HepG2 (cell line): ENCODE data around the gene DTYMK. TPM values are rescaled to one million over a fixed set of nuclear protein-coding genes. Genes with fewer than 3 reads are reported as not detected.

Experiments used
- ARID2 ChIP-seq: sonication (generic); formaldehyde crosslinking; IDR thresholded peaks from 2 replicates; pipeline ENCODE4 v1.8.1; 2022; ENCODE audit warnings: mild to moderate bottlenecking, missing genetic modification reagents, borderline replicate concordance
- BCL3 ChIP-seq: sonication (generic); formaldehyde crosslinking; IDR thresholded peaks from 2 replicates; pipeline ENCODE4 v1.5.1; 2020; ENCODE audit warnings: mild to moderate bottlenecking, missing genetic modification reagents, moderate library complexity
- CREM ChIP-seq, 2 experiments: sonication (generic) in 1 of 2; formaldehyde crosslinking in 1 of 2; IDR thresholded peaks; 2 replicates each; pipeline versions ENCODE4 v1.4.0 to v1.6.1; 2016 to 2020; ENCODE audit warnings: antibody characterized with exemption in 1 of 2, mild to moderate bottlenecking in 1 of 2, missing genetic modification reagents in 1 of 2
- HIVEP1 ChIP-seq: sonication (generic); formaldehyde crosslinking; IDR thresholded peaks from 2 replicates; pipeline ENCODE4 v1.4.0; 2020; ENCODE audit warnings: mild to moderate bottlenecking, missing genetic modification reagents
- KAT8 ChIP-seq: IDR thresholded peaks from 2 replicates; pipeline ENCODE4 v1.6.1; 2016; ENCODE audit warnings: missing genetic modification reagents, missing compliant biosample characterization
- NFE2 ChIP-seq: sonication (generic); formaldehyde crosslinking; IDR thresholded peaks from 2 replicates; pipeline ENCODE4 v1.4.0; 2020; ENCODE audit warnings: missing genetic modification reagents
- POLR2AphosphoS5 ChIP-seq: IDR thresholded peaks from 2 replicates; pipeline ENCODE4 v1.6.1; 2012; ENCODE audit warnings: low read depth, low read length
- PPARG ChIP-seq: conservative IDR thresholded peaks from 2 replicates; pipeline ENCODE4 v1.6.1; 2016; ENCODE audit warnings: missing biosample characterization, missing genetic modification reagents
- PRPF4 ChIP-seq: fragments of 200-400 bp; formaldehyde crosslinking; IDR thresholded peaks from 2 replicates; pipeline ENCODE4 v1.6.1; 2016; ENCODE audit warnings: low read length, low read depth; ENCODE audit not compliant: poor library complexity, severe bottlenecking
- REL ChIP-seq: sonication (generic); formaldehyde crosslinking; conservative IDR thresholded peaks from 2 replicates; pipeline ENCODE4 v1.8.0; 2022; ENCODE audit warnings: mild to moderate bottlenecking, missing genetic modification reagents, moderate library complexity
- RFX3 ChIP-seq: IDR thresholded peaks from 2 replicates; pipeline ENCODE4 v1.6.1; 2016; ENCODE audit warnings: missing biosample characterization, missing genetic modification reagents
- SRF ChIP-seq: IDR thresholded peaks from 2 replicates; pipeline ENCODE4 v1.6.1; 2011; ENCODE audit warnings: mild to moderate bottlenecking, low read depth, low read length, moderate library complexity
- SUZ12 ChIP-seq: fragments of 150-350 bp; IDR thresholded peaks from 2 replicates; pipeline ENCODE4 v1.6.1; 2014; ENCODE audit warnings: low read depth, low read length
- TGIF2 ChIP-seq: IDR thresholded peaks from 2 replicates; pipeline ENCODE4 v1.6.1; 2016; ENCODE audit warnings: control low read depth, missing compliant biosample characterization
- ZBTB21 ChIP-seq: sonication (generic); formaldehyde crosslinking; IDR thresholded peaks from 2 replicates; pipeline ENCODE4 v1.4.0; 2020; ENCODE audit warnings: missing genetic modification reagents
- ZBTB34 ChIP-seq: sonication (generic); formaldehyde crosslinking; IDR thresholded peaks from 2 replicates; pipeline ENCODE4 v1.8.0; 2022; ENCODE audit warnings: mild to moderate bottlenecking, missing genetic modification reagents
- ZBTB7B ChIP-seq: sonication (generic); formaldehyde crosslinking; IDR thresholded peaks from 2 replicates; pipeline ENCODE4 v1.4.0; 2020; ENCODE audit warnings: missing genetic modification reagents
- ZNF280B ChIP-seq: sonication (generic); formaldehyde crosslinking; IDR thresholded peaks from 2 replicates; pipeline ENCODE4 v1.5.0; 2020; ENCODE audit warnings: missing genetic modification reagents, mild to moderate bottlenecking, borderline replicate concordance
- ZNF704 ChIP-seq: sonication (generic); formaldehyde crosslinking; IDR thresholded peaks from 2 replicates; pipeline ENCODE4 v1.8.1; 2023; ENCODE audit warnings: mild to moderate bottlenecking, inconsistent platforms, moderate library complexity, missing genetic modification reagents, borderline replicate concordance
- ZNF792 ChIP-seq: IDR thresholded peaks from 2 replicates; pipeline ENCODE4 v1.6.1; 2016
- polyA plus RNA-seq, 8 experiments: library from polyadenylated mRNA; depleted of rRNA in 3 of 8; stranded (reverse) in 7 of 8; unstranded in 1 of 8; fragments of >200 nt; fragmentation: Illumina TruSeq in 4 of 8; extraction: Trizol in 4 of 8; gene quantifications; 2 replicates each; pipeline versions ENCODE4 v1.2.1 to v1.2.3, GENCODE V29; 2011 to 2016; ENCODE audit warnings: low read depth in 4 of 8, missing spikeins in 1 of 8, mixed read lengths in 1 of 8; ENCODE audit not compliant: insufficient read depth in 1 of 8
- total RNA-seq, 5 experiments: library from RNA; depleted of rRNA; stranded (reverse); fragments of >200 nt; fragmentation: Illumina TruSeq; extraction: Trizol; gene quantifications; 2 replicates each; pipeline ENCODE4 v1.2.3, GENCODE V29; 2016; ENCODE audit warnings: low read depth in 1 of 5

Gene DTYMK
- total and polyA plus RNA-seq, 2 of the 13 experiments (the other 11 are each of a cell fraction or from before 2014, with no cell fraction given): 57.5 to 134 TPM

DNA sequence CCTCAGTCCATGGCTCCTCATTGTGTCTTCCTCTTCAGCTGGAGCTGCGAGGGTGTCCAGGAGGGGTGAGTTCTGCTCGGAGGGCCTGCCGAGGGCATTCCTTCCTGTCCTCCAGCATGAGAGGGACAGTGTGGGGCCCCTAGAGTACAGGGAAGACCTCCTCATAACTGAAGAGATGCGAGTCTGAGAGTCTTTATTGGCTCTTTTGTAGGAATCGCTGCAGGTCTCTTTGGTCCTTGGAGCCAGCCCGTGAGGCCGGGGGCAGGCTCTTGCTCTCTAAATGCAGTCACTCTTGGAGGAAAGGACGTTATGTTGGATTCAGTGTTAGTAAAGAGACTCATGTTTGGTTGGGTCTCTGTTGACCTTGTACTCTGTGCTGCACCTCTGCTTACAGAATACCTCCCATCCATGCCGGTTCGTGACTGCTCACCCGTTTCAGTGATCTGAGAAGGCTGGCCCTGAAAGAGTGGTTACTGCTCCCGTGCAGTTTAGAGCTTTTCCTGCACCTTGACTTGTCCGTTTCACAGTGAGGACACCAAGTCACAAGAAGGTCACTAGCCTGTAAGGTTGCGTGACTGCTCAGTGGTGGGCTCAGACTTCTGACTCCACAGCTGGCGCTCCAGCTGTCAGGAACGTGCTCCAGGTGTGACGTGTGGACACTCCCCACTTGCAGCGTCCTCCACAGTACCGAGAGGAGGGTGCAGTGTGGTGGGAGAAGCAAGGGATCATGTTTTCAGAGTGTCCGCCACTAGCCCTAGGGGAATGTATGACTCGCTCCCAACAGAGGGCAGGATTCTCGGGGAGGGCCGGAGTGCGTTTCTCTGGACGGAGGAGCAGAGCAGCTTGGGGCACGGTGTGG is 41.3 kb downstream of the DTYMK start (continued):
- TF ChIP-seq ZBTB7B (CRISPR knock-in tag) (peak; percentile 66; the same call in 1 of the 2 replicates), POLR2AphosphoS5 (peak; percentile 71), ZBTB34 (CRISPR knock-in tag) (no peak; the same call in 1 of the 2 replicates), ZNF704 (CRISPR knock-in tag) (peak; percentile 74; the same call in 1 of the 2 replicates), NFE2 (CRISPR knock-in tag) (no peak), BCL3 (CRISPR knock-in tag) (peak; percentile 93), ZNF280B (CRISPR knock-in tag) (peak; percentile 89), ARID2 (peak; percentile 90), ZNF792 (CRISPR knock-in tag) (no peak), TGIF2 (CRISPR knock-in tag) (peak; percentile 66), ZBTB21 (CRISPR knock-in tag) (0 out of 2 replicates have a peak, but pooled peaks have one; percentile 13), REL (CRISPR knock-in tag) (0 out of 2 replicates have a peak, but pooled peaks have one; percentile 55), CREM (IDR thresholded peaks at IDR 0.05) (peak; percentile 76), CREM (CRISPR knock-in tag; IDR thresholded peaks at IDR 0.05) (no peak), SUZ12 (no peak), HIVEP1 (CRISPR knock-in tag) (peak; percentile 73; the same call in 1 of the 2 replicates), RFX3 (CRISPR knock-in tag) (no peak), SRF (no peak), PPARG (CRISPR knock-in tag) (peak; percentile 58; the same call in 1 of the 2 replicates), PRPF4 (no peak), KAT8 (no peak)
